ENCODE results near the gene MESP2.

DNA sequence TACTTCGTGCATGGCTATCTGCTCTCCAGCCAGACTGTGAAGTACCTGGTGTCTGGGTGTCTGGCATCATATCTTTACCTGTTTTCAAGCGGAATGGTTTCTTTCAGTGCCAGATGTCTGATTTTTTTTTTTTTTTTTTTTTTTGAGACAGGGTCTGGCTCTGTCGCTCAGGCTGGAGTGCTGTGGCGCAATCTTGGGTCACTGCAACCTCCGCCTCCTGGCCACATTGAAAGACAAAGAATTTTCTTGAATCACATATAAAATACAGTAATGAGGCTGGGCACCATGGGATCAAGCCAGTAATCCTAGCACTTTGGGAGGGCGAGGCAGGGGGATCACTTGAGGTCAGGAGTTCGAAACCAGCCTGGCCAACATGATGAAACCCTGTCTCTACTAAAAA lies 22.3 kb upstream of the MESP2 start:
- TF ChIP-seq, protein P1, sequence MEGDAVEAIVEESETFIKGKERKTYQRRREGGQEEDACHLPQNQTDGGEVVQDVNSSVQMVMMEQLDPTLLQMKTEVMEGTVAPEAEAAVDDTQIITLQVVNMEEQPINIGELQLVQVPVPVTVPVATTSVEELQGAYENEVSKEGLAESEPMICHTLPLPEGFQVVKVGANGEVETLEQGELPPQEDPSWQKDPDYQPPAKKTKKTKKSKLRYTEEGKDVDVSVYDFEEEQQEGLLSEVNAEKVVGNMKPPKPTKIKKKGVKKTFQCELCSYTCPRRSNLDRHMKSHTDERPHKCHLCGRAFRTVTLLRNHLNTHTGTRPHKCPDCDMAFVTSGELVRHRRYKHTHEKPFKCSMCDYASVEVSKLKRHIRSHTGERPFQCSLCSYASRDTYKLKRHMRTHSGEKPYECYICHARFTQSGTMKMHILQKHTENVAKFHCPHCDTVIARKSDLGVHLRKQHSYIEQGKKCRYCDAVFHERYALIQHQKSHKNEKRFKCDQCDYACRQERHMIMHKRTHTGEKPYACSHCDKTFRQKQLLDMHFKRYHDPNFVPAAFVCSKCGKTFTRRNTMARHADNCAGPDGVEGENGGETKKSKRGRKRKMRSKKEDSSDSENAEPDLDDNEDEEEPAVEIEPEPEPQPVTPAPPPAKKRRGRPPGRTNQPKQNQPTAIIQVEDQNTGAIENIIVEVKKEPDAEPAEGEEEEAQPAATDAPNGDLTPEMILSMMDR (conservative IDR thresholded peaks at IDR 0.05; ENCODE audit: low read length): no peak
- TF ChIP-seq EZH2phosphoT487 (IDR thresholded peaks at IDR 0.05; ENCODE audit: borderline replicate concordance, low read depth, low read length): no peak

All from OCI-LY7 (cell line).